ENCODE data around the gene MAPK6.

- TF ChIP-seq NR2C2 (CRISPR knock-in tag; IDR thresholded peaks at IDR 0.05) (no peak), CTCF (IDR thresholded peaks at IDR 0.05) (no peak), HMGXB4 (CRISPR knock-in tag; IDR thresholded peaks at IDR 0.05) (no peak)
These were observed 4.3 kb downstream of the MAPK6 start for GRCh38 chr15:52023169-52023922.

Measured in WTC11 (cell line).